Measurements from ENCODE around the gene TP53I13. TPM values are rescaled to one million over a fixed set of nuclear protein-coding genes. Genes with fewer than 3 reads are reported as not detected.

Gene TP53I13
- total RNA-seq, 1 donor from 2014 or later = 13.4 TPM

DNA sequence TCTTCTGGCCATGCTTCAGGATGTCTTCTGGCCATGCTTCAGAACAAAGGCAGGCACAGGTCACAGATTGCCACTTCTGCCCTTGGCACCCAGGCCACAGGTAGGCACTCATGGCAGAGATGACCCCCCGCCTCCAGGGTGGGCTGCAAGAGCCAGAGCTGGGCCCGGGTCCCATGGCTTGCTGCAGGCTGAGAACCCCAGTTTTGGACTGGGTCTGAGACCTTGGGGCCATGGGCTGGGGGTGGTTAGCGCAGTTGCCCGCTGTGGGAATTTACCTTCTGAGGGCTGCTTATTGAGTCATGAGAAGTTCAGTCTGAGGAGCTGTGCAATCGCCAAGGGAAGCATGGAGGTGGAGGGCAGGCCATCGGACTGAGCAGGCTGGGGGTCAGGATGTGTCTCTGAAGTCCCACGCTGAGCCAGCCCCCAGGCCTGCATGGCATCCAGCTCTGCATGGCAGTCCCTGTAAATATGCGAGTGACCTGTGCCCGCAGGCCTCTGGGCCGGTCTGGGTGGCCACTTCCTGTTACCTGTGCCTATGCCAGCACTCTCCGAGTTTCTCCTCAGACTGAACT, 26.1 kb downstream of the TP53I13 start:
- no peak for ATAC-seq

DNA sequence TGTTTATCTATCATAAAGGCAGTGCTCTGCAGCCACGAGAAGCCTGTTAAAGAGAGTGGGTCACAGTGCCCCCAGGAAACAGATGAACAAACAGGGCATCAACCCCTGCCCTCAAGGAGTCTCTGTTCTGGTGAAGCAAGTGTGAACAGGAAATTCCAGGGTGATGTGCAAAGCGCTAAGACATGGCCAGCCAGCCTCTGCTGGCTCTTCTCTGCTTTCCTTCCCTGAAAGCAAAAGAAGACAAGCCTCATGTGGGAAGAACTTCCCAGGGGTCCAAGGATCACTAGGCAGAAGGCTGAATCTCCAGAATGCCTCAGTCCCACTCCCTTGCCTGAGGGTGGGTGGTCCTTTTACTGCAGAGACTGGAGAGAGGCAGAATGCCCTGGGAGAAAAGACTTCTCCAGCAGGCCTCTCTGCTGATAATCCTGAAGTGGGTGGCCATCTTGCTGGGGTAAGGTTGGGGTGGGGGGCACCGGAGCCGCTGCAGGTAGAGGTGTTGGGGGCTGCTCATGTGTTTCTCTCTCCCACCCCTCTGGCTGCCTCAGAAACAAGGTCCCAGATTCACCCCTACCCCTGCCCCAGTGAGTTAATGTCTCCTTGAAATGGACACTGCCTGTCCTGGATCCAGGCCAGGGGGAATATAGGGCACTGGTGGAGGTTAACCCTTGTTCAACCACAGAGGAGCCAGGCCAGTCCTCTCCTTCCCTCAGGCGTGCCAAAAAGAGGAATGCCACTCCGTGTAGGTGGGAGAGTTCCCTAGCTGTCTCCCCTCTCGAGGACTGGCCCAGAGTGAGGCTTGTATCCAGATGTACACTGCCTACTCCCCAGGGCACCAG, 26.8 kb downstream of the TP53I13 start:
- ATAC-seq = no peak

DNA sequence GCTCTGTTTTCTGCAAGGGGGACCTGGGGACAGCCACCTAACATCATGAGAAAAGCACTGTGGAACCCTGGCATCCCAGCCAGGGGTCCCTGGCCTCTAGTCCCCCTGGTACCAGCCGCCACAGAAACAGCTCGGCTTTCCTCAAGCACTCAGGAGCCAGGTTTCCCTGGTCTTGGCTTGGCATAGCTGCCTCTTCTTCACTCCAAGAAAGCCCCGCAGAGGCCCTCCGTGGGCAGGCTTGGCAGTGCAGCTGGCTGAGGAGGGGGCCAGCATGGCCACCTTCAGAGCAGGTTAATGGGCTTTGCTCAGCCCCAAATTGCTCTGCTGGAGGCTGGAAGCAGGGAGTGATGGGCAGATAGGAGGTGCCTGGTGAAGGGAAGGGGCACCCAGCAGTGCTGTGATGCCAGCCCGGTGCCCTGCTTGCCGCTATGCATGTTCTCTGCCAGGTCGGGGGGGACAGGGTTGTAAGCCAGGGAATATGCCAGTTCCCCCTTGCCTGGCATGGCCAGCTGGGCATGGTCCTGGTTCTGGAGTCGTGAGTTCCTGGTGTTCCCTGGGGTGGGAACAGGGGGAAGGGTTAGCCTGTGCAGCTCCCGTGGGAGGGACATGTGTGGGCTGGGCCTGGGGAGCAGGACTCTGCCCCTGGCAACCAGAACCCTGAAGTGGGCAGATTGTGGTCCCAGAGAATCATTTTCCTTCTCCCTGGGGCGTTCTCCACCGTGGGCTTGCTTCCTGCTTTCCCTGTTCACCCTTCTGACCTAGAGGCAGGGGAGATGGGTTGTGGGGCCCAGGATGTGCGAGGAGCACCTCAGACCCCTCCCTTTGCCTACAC, 27.7 kb downstream of the TP53I13 start:
- ATAC-seq = no peak

DNA sequence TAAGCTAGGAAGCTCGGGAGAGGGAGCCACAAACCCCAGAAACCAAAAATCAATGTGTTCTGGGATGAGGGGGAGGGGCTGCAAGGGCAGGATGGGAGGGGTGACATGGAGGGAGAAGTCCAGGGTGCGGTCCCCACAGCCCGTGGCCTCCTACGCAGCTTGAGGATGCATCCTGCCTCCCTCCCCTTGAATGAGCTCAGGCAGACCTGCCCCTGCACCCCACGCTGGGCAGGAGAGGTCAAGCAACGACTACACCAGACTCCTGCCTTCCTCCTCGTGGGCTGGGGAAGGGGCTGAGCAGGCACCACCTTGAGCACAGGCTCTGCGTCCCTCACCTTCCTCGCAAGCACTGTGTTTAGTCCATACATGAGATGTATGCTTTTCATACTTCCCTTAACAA, 28.3 kb downstream of the TP53I13 start:
- ATAC-seq = no peak

DNA sequence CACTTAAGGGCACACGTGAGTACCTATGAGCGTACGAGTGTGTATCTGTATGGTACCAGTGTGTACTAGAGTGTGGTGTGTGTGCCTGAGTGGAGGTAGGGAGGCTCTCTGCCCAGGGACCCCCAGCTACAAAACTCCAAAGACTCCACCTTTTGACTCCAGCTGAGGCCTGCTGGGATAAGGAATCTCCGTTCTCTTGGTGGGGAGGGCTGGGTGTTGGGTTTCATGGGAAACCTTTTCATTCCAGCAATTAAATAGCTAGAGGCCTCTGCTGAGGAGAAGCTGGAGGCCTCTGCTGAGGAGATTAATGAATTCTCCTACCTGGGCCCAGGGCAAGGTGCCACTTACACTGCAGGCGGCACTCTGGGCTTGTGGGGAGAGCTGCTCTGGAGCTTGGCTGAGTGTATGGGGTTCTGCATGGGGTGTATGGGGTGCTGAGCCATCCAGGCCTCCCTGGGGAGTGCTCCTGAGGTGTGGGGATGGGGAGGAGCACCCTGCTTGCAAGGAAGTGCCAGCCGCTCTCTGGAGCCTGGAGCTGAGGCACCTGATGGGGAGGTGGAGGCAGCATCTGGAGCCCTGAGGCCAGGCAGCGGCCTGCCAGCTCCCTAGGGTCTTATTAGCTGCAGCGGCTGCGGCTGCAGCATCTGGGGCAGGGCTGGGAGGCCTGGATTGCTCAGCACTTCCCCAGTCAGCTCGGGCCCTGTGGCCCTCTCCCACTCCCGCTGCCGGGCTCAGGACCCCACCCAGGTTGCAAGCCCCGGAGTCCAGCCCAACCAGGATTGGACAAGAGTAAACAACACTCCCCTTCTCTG, 29.1 kb downstream of the TP53I13 start:
- ATAC-seq = no peak

DNA sequence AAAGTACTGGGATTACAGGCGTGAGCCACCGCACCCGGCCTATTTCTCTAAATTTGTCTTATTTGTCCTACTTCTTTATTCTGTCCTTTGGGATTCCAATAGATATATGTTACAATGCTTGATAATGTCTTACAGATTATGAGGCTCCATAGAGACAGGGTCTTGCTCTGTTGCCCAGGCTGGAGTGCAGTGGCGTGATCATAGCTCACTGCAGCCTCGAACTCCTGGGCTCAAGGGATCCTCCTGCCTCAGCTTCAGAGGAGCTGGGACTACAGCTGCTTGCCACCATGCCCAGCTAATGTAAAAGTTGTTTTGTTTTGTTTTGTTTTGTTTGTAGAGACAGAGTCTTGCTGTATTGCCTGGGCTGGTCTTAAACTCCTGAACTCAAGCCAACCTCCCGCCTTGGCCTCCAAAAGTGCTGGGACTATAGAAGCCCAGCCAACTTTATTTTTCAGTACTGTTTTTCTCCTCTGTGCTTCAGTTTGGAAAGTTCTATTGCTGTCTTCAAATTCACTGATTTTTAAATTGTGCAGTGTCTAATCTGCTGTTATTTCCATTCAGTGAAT, 34.7 kb downstream of the TP53I13 start:
- ATAC-seq = no peak

DNA sequence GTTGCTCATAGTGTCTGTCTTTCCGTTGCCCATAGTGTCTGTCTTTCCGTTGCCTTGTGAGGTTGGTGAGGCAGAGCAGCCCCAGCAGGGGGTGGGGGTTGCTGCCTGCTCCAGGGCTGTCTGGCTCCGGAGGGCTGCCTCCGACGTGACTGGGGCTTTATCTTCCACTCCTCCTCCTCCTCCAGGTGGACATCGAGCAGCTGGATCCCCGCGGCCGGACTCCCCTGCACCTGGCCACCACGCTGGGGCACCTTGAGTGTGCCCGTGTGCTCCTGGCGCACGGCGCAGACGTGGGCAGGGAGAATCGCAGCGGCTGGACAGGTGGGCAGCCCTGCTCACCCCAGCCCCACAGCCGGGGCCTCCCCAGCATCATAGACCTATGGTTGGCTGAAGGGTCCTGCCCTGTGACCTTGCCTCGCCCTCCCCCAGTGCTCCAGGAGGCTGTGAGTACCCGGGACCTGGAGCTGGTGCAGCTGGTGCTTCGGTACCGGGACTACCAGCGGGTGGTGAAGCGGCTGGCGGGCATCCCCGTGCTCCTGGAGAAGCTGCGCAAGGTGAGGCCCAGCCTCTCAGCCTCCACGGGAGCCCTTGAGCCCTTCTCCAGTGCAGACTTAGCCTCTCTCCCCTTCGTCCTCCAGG, 39.2 kb downstream of the TP53I13 start:
- ATAC-seq = no peak

DNA sequence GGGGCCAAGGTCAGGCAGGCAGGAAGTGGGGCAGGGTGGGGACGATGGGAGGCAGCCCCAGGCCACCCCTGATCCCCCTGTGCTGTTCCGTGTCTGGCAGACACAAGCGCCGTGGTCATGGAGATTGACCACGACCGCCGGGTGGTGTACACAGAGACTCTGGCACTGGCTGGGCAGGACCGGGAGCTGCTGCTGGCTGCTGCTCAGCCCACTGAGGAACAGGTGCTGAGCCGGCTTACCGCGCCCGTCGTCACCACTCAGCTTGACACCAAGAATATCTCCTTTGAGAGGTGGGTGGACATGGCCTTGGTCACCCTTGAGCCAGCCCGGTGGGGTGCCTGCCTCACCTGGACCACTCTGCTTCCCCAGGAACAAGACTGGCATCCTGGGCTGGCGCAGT, 40.5 kb downstream of the TP53I13 start:
- ATAC-seq = no peak

DNA sequence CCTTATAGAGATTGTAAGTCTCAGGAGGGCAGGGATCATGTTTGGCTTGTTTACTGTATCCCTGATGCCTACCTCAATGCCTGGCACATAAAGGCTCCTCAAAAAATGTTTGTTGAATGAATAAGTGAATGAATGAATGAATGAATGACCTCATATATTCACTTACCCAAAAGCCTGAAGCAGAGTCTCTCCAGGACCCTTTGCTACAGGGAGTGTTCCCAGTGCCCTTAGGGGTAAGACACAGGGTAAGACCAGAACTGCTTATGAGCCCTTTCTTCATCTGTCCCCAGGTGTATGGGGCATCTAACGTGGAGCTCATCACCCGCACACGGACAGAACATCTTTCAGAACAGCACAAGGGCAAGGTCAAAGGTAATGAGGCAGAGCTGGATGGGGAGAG, 41.9 kb downstream of the TP53I13 start:
- no peak for ATAC-seq

DNA sequence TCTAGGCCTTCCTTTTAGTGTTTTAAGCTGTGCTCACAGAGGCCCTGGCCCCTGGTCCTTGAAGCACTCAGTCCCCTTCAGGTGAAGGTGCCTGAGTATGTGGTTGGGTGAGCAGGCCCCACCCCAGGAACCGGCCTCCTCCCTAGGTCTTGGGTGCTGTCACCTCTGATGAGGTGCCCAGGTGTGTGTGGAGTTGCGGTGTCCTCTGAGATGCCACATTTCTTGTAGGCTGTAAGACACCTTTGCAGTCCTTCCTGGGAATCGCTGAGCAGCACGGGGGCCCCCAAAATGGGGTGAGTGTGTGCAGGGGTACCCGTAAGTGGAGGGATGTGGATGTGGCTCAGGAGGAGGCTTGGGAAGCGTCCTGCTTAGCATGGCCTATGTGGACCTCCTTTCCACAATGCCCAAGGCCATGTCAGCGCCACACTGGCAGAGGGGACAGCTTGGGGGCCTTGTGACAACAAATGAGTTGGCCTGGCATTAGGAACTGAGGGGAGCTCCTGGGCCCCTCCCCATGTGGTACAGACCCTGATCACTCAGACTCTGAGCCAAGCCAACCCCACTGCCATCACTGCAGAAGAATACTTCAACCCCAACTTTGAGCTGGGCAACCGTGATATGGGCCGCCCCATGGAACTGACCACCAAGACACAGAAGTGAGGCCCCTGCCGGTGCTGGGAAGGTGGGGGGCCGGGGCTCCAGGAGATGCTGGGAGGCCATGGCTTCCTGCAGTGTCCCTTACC, 43.0 kb downstream of the TP53I13 start:
- no peak for ATAC-seq

DNA sequence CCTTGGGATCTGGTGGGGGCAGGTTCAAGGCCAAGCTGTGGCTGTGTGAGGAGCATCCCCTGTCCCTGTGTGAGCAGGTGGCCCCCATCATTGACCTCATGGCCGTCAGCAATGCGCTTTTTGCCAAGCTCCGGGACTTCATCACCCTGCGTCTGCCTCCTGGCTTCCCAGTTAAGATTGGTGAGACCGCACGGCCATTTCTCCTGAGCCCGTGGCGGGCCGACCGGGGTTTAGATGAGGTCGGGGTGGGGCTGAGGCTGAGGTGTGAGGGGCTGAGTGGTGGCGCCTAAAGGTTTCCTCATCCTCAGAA, 43.5 kb downstream of the TP53I13 start:
- ATAC-seq = no peak

DNA sequence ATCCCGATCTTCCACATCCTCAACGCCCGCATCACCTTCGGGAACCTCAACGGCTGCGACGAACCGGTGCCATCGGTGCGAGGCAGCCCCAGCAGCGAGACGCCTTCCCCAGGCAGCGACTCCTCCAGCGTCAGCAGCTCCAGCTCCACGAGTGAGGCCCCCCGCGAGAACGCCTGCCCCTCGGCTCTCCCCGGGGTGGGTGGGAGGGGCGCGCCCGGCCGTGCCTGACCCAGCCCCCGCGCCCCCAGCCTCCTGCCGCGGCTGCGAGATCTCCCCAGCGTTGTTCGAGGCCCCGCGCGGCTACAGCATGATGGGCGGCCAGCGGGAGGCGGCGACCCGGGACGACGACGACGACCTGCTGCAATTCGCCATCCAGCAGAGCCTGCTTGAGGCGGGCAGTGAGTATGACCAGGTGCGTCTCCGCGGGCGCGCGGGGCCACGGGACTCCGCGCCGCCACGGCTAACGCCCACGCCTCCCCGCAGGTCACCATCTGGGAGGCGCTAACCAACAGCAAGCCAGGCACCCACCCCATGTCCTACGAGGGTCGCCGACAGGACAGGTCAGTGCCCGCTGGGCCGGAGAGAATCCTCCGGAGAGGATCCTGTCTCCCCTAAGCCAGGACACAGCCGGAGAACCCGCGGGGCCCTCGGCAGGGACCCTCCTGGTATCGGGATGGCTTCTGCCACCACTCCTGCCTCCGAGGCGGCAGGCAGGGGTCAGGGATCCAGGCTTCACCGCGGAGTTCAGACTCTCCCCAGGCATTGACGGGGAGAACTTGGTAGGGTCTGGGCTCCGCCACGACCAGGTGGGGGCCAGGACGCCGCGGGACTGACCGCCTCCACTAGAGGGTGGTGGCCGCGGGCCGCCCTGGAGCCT, 44.1 kb downstream of the TP53I13 start:
- ATAC-seq = no peak

DNA sequence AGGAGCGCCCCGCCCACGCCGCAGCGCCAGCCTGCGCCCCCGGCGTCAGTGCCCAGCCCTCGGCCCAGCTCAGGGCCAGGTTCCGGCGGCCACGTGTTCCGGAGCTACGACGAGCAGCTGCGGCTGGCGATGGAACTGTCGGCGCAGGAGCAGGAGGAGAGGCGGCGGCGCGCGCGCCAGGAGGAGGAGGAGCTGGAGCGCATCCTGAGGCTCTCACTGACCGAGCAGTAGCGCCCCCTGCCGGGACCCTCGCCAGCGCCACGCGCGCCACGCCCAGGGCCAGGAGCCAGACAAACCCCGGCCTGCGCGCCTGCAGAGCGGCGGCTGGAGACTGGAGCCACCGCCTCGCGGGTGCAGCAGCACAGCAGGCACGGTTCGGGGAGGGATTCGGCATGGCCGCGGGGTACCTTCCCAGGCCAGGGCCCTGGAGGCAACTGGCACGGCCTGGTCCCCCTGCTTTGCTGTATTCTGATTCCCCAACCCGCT, 44.9 kb downstream of the TP53I13 start:
- ATAC-seq = peak; percentile 62

DNA sequence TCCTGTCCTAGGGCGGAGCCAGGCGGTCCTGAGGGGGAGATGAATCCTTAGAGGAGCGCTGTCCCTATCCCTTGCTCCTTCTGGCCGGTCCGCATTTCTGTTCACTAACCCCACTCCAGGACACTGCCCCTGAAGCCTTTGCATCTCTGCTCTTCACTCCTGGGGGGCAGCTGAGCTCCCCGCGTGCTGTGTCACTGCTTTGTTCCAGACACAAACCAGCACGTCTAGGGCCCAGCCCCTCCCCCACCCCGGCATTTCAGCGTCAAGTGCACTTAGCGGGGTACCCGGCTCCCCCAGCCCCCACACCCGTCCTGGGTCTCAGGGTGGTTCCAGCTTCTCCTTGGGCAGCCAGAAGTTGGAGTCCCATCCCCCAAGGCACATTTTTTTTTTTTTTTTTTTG, 45.4 kb downstream of the TP53I13 start:
- no peak for ATAC-seq

DNA sequence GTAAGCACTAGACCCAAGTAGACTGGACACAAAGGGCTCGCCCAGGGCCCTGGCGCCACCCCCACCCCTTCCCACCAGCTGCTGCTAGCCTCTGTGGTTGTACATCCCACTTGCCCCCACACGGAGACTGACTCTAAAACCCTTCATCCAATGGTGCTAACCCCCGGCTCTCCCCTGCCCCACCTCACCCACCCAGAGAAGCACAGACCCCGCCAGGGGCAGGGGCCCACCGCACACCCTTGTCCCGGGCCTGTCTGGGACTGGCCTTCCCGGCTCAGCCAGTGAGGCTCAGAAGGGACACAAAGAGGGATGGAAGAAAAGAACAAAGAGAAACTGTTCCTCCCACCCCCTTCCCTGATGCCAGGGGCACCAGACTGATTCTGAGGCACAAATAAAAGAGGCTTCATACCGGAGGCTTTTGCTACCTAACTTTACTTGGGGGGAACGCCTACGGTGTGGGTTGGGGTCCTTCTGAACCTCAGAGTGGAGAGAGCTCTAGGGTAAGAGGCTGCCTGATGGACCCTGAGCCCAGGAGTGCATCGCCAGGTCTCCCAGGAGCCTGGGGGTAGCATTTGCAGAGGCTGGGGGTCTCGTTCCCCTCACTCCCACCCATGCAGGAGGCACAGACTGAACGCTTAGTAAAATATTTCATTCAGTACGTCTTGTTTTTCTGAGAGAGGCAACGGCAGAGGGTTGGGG, 46.0 kb downstream of the TP53I13 start:
- no peak for ATAC-seq

DNA sequence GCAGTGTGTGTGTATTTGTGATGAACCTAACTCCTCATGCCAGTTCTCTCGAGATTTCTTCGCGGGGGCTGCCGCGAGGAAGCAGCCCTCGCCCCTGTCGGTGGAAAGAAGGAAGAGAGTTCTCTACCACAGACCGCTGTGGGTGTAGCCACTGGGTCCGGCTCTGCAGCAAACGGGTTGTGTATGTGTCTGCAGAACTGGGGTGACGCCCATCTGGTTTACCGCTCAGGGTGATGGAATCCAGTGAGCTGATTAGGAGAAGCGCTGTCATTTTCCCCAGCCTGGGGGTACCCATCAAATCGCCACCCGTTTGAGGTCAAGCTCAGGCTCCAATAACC, 46.5 kb downstream of the TP53I13 start:
- ATAC-seq = no peak

DNA sequence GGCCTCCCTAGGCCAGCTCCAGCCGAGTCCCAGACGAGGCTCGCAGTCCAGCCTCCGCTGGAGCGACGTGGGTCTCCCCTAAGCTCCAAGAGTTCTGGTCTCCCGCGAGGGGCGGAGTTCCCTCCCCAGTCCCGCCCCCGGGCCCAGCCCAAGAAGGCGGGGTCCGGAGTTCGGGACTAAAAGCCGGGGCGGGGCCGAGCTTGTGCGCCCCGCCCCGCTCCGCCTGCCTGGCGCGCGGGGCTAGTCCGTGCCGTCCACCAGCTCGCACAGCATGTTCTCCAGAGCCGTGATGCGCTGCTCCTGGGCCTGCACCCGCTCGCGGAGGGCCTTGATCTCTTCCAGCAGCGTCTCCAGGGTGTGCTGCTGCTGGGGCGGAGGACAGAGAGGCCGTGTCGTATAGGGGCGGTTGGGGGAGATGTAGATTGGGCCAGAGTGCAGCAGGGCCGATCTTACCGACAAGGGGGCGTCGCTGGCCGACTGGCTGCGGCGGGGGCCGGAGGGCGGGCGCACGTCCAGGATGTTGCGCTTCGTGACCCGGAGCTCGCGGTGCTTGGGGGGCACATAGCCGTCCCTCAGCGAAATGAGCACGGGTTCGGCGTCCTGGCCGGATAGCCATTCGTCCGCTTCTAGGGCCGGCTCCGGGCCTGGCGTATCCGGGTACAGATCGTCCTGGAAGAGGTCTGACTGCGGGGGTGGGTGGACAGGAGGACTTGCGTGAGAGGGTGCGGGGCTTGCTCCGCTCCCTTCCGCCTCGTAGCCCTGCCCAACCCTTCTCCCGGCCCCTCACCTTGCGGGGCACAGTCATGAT, 47.2 kb downstream of the TP53I13 start:
- peak; percentile 66 for ATAC-seq

DNA sequence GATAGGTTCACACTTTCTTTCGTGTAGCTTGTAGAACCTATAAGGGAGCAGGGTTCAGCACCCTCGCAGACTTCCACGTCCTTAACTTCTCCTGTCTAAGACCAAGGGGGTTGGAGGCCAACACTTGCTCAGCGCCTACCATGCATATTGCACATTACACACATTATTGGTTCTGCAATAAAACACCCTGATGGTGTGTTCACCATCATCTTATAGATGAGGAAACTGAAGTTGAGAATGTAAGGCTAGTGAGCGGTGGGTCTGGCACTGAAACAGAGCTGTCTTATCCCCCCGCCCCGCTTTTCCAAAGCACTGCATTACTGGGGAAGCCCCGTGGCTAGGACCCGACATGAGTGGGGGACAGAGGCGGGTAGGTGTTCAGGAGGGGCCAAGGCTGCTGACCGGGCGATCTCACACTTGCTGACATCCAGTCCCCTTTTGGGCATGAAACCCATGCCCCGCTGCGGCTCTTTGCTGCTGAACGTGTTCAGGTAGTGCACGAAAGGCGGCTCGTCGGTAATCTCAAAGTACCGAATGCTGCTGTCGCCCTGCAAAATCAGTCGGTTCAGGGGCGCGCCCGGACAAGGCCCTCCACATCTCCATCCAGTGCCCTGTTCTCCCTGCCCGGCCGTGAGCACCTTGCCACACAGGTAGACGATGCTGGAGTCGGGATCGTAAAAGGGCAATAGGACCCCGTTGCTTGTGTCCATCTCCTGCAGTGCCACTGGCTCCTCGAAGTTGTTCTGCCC, 48.0 kb downstream of the TP53I13 start:
- ATAC-seq = no peak

Data from esophagus mucosa (tissue), 1 donor.